PC-9 (cell line): ENCODE results near the gene CYB5R4. TPM values are rescaled to one million over a fixed set of nuclear protein-coding genes. Genes with fewer than 3 reads are reported as not detected.

Source experiments
- BruUV-seq: library from RNA; stranded (reverse); fragments of 400-500 nt; replicated peaks from 2 replicates; lab custom pipeline; 2021; lab: Mats Ljungman, UMichigan
- CTCF ChIA-PET: fragments of 300-600 bp; sonication (Branson Sonifier 250); formaldehyde crosslinking; loops from one replicate; lab custom pipeline; 2022; ENCODE audit warnings: antibody characterized with exemption; lab: Charles Lee
- POLR2A ChIA-PET: fragments of 300-600 bp; sonication (Branson Sonifier 250); formaldehyde crosslinking; loops from one replicate; lab custom pipeline; 2022; ENCODE audit warnings: antibody characterized with exemption; ENCODE audit not compliant: unreplicated experiment; lab: Charles Lee
- DNase-seq, 2 experiments: peaks; one replicate each; pipeline versions ENCODE4 v3.0.0 to v3.0.0-alpha.2; 2015 to 2022; ENCODE audit warnings: mixed read lengths in 1 of 2
- H2AFZ ChIP-seq: fragments of 200-600 bp; sonication (generic); 2 replicates; pipeline ENCODE4 v1.8.1; 2017; ENCODE audit warnings: antibody characterized with exemption
- H3F3A ChIP-seq: fragments of 200-600 bp; sonication (generic); 2 replicates; pipeline ENCODE4 v1.8.1; 2017; ENCODE audit warnings: antibody characterized with exemption, mild to moderate bottlenecking, low read depth; ENCODE audit not compliant: insufficient read depth
- H3K27ac ChIP-seq: fragments of 200-600 bp; sonication (generic); 2 replicates; pipeline ENCODE4 v1.6.1; 2016; ENCODE audit warnings: mixed run types
- H3K27me3 ChIP-seq: fragments of 200-600 bp; sonication (generic); 2 replicates; pipeline ENCODE4 v1.6.1; 2016; ENCODE audit warnings: low read depth, mixed run types; ENCODE audit not compliant: insufficient read depth
- H3K36me3 ChIP-seq: fragments of 200-600 bp; sonication (generic); 2 replicates; pipeline ENCODE4 v1.6.1; 2016; ENCODE audit warnings: low read depth, mixed run types
- H3K4me1 ChIP-seq: fragments of 200-600 bp; sonication (generic); replicated peaks from 2 replicates; pipeline ENCODE4 v1.6.1; 2016; ENCODE audit warnings: mixed run types; ENCODE audit not compliant: insufficient read depth
- H3K4me2 ChIP-seq: fragments of 200-600 bp; sonication (generic); 2 replicates; pipeline ENCODE4 v1.6.1; 2017; ENCODE audit warnings: mixed run types
- H3K4me3 ChIP-seq: fragments of 200-600 bp; sonication (generic); 2 replicates; pipeline ENCODE4 v1.6.1; 2016; ENCODE audit warnings: mixed run types
- H3K79me2 ChIP-seq: fragments of 200-600 bp; sonication (generic); 2 replicates; pipeline ENCODE4 v1.6.1; 2017; ENCODE audit warnings: low read depth, mixed run types
- H3K9me2 ChIP-seq: fragments of 200-600 bp; sonication (generic); 2 replicates; pipeline ENCODE4 v1.8.1; 2017; ENCODE audit warnings: mild to moderate bottlenecking; ENCODE audit not compliant: insufficient read depth
- H3K9me3 ChIP-seq: fragments of 200-600 bp; sonication (generic); 2 replicates; pipeline ENCODE4 v1.8.1; 2016; ENCODE audit warnings: low read depth; ENCODE audit not compliant: insufficient read depth
- H4K20me1 ChIP-seq: fragments of 200-600 bp; sonication (generic); 2 replicates; pipeline ENCODE4 v1.8.1; 2017; ENCODE audit not compliant: insufficient read depth
- CTCF ChIP-seq: fragments of 200-600 bp; sonication (generic); conservative IDR thresholded peaks from 2 replicates; pipeline ENCODE4 v1.6.1; 2017; ENCODE audit warnings: mixed run types, antibody characterized with exemption, mild to moderate bottlenecking, moderate library complexity
- EZH2 ChIP-seq: fragments of 200-600 bp; sonication (generic); IDR thresholded peaks from 2 replicates; pipeline ENCODE4 v1.8.0; 2017; ENCODE audit warnings: antibody characterized with exemption, low read depth
- intact Hi-C: fragments of 100-400 bp; cut with micrococcal nuclease; formaldehyde crosslinking; loops from one replicate; pipeline ENCODE4 v1.10.0; 2022; ENCODE audit not compliant: unreplicated experiment
- total RNA-seq: library from RNA; stranded (reverse); gene quantifications from 2 replicates; pipeline ENCODE4 v1.2.3, GENCODE V29; 2021

Gene CYB5R4
- total RNA-seq, 1 experiment from 2014 or later, result 22.7 TPM

- Histone ChIP-seq H3K27ac (no peak overlapping the region), H3F3A (no peaks in the 10 kb centered on the region), H4K20me1 (no peaks in the 10 kb centered on the region), H3K4me1 (no peaks in the 10 kb centered on the region), H3K4me3 (no peak overlapping the region), H3K36me3 (no peaks in the 10 kb centered on the region), H2AFZ (no peak overlapping the region), H3K4me2 (no peak overlapping the region), H3K9me3 (no peaks in the 10 kb centered on the region), H3K9me2 (no peaks in the 10 kb centered on the region), H3K27me3 (no peaks in the 10 kb centered on the region), H3K79me2 (no peaks in the 10 kb centered on the region)
- BruUV-seq, result no TSS peak
- no peak for DNase-seq
- POLR2A ChIA-PET, result no interaction called here
- no peak for TF ChIP-seq CTCF
- TF ChIP-seq EZH2, result no peak
- CTCF ChIA-PET, result no interaction called here
- intact Hi-C loops, result no loop called here
These were observed 154.4 kb downstream of the CYB5R4 start for GRCh38 chr6:84013931-84014330.

GRCh38 chr6:84016029-84016428, 156.5 kb downstream of the CYB5R4 start:
- Histone ChIP-seq H3K27ac (no peak overlapping the region), H3K4me1 (no peaks in the 10 kb centered on the region), H3K4me2 (no peak overlapping the region), H3K4me3 (no peak overlapping the region), H4K20me1 (no peaks in the 10 kb centered on the region), H3K36me3 (no peaks in the 10 kb centered on the region), H3F3A (no peaks in the 10 kb centered on the region), H3K27me3 (no peaks in the 10 kb centered on the region), H3K79me2 (no peaks in the 10 kb centered on the region), H3K9me2 (no peaks in the 10 kb centered on the region), H2AFZ (no peak overlapping the region), H3K9me3 (no peaks in the 10 kb centered on the region)
- intact Hi-C loops, result no loop called here
- no peak for DNase-seq
- CTCF ChIA-PET, result no interaction called here
- no peak for TF ChIP-seq CTCF
- POLR2A ChIA-PET, result no interaction called here
- BruUV-seq, result no TSS peak

Other genes with a start within 250 kb of the CYB5R4 start
- gene SNAP91, start 150.6 kb upstream of the CYB5R4 start, total RNA-seq, result not detected in 2 replicates
- not detected in 2 replicates for gene RIPPLY2, start 6.3 kb upstream of the CYB5R4 start, total RNA-seq
- not detected in 2 replicates for gene MRAP2, start 174.1 kb downstream of the CYB5R4 start, total RNA-seq